ENCODE results near the gene EP300.

The EP300 gene

DNA sequence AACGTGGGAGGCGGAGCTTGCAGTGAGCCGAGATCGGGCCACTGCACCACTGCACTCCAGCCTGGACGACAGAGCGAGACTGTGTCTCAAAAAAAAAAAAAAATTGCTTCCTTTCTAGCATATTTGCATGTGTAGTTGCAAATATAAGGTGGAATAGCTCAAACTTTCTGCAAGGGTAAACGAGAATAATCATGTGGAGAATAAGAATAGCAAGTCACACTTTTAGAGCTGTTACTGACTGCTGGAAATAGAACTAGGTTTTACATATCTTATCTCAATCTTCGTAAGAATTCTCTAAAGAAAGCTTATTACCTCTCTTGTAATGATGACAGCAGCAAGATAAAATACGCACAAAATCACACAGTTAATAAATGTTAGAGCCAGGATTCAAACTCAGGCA is 114.3 kb downstream of the EP300 start:
- DNase-seq (ENCODE audit: low read depth in 2 of 2): no peak

DNA sequence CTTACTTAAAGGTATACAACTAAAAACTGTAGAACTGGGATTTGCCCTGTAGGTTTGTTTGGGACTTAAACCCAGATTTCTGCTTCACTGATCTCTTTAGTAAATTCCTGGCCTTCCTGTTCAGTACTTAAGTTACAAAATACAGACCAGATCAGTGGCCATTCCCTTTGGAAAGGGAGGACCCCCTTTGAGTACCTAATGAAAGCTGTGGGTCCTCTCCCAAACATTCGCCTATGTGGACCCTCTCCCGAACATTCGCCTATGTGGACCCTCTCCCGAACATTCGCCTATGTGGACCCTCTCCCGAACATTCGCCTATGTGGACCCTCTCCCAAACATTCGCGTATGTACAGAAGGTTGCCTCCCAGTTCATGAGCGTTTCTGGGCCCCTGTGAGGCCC is 123.0 kb downstream of the EP300 start:
- no peak for DNase-seq (ENCODE audit: low read depth in 2 of 2)

DNA sequence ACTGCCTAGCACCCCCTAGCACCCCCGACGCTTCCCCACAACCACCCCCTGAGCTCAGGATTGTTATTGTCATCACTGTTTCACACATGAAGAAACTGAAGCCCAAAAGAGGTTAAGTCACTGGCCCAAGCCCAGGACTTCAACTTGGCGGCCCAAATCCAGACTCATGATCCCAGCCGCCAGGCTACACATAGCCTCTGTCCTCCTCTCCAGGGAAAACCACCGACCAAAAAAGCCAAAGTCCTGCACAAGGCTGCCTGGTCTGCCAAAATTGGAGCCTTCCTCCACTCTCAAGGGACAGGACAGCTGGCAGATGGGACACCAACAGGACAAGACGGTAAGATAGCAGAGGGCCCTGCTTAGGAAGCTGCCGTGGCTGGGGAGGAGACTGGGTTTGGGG is 123.5 kb downstream of the EP300 start:
- DNase-seq (ENCODE audit: low read depth in 2 of 2): no peak

DNA sequence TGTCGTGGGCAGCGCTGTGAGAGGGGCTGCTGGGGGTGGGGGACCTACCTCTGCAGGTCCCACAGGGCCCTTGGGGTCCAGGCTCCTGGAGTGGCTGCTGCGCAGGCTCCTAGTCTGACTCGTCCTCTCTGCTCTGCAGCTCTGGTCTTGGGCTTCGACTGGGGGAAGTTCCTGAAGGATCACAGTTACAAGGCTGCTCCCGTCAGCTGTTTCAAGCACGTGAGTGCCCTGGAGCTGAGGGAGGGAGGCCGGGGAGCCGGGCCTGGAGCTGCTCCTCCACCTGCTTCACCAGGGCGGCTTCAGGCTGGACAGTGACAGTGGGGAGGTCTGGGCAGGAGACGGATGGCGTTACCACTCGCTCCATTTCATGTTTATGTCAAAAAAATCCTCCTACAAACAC is 124.6 kb downstream of the EP300 start:
- no peak for DNase-seq (ENCODE audit: low read depth in 2 of 2)

DNA sequence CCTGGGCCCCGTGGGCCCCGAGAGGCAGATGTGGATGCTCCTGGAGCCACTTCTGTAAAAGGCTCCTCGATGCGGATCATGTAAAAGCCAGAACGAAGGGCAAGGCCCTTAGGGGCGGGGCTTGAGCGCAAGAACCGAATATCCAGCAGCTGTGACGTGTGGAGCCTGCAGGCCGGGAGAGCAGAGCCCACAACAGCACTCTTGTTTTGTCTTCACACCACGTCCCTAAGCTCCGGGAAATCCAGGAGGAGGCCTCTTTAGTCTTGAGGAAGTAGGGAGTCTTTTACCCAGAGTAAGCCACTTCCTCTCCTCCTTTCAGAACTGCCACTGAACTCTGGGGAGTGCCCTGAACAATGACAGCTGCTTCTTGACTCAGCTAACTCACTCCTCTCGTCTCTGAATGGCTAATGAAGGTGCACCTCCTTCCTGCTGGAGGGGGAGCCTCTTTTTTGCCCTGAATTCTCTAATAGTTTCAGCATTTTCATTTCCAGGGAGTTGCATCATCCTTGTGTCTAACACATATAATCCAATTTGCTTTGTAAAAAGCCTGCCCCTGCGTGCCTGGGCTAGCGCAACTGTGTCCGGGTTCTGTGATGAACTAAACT is 125.3 kb downstream of the EP300 start:
- DNase-seq (ENCODE audit: low read depth in 2 of 2): no peak

DNA sequence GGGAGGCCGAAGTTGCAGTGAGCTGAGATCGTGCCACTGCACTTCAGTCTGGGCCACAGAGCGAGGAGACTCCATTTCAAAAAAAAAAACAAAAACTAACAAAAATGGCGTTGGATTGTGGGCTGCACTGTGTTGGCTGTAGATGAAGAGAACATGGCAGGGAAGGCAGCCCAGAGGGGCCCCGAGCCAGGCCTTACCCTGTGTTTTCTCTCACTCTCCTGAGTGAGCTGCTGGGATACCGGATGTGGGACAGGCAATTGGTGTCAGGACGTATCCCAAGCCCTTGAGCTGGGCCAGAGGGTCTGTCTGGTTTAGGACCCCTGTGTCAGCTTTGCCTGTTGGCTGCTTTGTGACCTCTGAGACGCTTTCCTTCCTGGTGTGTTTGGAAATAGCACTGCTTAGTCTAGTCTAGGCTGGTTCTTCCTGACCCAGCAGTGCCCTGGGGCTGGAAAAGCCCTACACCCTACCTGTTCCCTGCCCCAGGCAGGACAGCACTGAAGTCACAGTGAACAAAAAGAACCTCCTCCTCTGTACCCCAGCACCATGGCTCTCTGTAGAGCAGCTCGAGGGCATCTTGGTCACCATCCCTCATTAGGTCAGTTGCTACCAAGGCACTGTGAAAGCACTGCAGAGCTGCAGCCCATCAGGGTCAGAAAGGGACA is 130.6 kb downstream of the EP300 start:
- DNase-seq (ENCODE audit: low read depth in 2 of 2): no peak

DNA sequence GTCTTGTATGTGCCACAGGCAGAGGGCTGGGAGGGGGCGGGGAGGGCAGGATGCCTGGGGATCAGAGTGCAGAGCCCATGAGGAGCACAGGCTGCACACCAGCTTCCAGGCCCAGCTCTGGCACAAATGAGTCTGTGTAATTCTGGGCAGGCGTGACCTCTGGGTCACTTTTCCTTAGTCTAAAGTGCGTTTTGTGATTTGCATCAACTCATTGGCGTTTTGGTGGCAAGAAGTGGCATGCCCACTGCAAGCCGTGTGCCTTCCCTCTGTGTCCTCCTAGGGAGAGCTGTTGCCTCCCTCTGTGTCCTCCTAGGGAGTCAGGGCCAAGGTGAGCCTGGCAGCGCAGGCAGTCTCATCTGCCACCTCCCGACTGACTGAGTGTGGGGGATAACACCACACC is 131.1 kb downstream of the EP300 start:
- DNase-seq (ENCODE audit: low read depth in 2 of 2): no peak

DNA sequence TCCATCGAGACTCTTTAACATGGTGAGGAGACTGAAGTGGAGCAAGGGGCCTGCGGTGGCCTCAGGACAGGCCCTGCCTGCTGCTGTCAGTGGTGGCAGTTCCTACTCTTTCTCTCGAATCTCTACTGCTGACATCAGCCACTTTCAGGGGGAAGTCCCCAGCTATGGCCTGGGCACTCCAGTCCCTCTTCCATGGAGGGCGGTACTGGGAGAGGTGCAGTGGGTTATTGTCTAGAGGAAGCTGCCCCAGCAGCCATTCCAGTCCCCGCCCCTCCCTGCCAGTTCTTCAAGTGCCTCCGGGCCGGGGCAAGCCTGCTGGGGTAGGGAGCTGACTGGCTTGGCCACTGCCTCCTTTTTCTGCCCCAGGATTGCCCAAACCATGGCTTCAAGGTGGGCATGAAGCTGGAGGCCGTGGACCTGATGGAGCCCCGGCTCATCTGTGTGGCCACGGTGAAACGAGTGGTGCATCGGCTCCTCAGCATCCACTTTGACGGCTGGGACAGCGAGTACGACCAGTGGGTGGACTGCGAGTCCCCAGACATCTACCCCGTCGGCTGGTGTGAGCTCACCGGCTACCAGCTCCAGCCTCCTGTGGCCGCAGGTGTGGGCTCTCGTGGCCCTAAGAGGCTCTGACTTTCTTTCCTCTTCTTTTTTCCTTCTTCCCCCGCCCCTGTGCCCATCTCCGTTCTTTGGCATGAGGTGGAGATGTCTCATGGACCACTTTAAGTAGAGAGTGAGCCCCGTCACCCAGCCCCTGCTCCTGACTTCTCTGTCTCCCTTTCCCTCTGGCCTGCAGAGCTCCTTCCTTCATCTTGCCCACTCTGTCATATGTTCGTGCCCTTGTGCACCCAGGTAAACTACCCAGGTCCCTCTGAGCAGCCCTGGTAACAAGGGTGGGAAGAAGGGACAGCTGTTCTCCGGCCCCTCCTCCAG is 134.6 kb downstream of the EP300 start:
- DNase-seq (ENCODE audit: low read depth in 2 of 2): no peak

DNA sequence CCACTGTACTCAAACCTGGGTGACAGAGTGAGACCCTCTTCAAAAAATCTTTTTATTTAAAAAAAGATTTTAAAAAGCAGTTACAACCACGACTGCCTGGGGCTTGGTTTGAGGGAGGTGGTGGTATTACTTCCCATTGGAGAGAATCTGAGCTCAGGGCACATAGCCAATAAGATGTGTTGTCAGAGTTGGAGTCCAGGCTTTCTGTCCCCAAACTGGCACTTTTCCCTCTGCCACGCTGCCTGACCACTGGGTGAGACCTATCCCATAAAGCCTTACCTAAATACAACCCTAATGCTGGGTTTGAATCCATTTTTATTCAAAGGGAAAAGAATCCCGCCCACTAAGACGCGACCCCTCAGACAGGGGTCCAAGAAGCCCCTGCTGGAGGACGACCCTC is 136.8 kb downstream of the EP300 start:
- DNase-seq (ENCODE audit: low read depth in 2 of 2): no peak

Measured in activated CD8-positive, alpha-beta memory T cell treated with anti-CD3 and anti-CD28 coated beads for 4 hours (primary cell).